GM18505 (cell line): ENCODE measurements around the gene PIP4K2A.

Source experiments
- ATAC-seq: cut with Tn5 transposase; IDR thresholded peaks from one replicate; pipeline ENCODE4 v1.9.1; 2021; ENCODE audit not compliant: unreplicated experiment
- POLR2A ChIP-seq: IDR thresholded peaks from 4 replicates; pipeline ENCODE4 v1.6.1; 2011; ENCODE audit warnings: borderline replicate concordance; ENCODE audit not compliant: insufficient read depth, insufficient read length; ENCODE audit errors: extremely low read depth

The PIP4K2A gene

GRCh38 chr10:22679608-22680007 is 34.8 kb downstream of the PIP4K2A start:
- ATAC-seq = no peak
- TF ChIP-seq POLR2A = no peak

GRCh38 chr10:22677333-22677732 is 37.0 kb downstream of the PIP4K2A start:
- TF ChIP-seq POLR2A = no peak
- ATAC-seq = no peak

GRCh38 chr10:22676435-22676834 is 37.9 kb downstream of the PIP4K2A start:
- ATAC-seq = no peak

GRCh38 chr10:22674573-22674930 is 39.8 kb downstream of the PIP4K2A start:
- no peak for ATAC-seq
- no peak for TF ChIP-seq POLR2A

More at GRCh38 chr10:22676435-22676834, 37.9 kb downstream of the PIP4K2A start:
- TF ChIP-seq POLR2A = no peak

GRCh38 chr10:22673785-22674572 is 40.4 kb downstream of the PIP4K2A start:
- no peak for TF ChIP-seq POLR2A
- ATAC-seq = no peak

GRCh38 chr10:22673091-22673392 is 41.3 kb downstream of the PIP4K2A start:
- no peak for ATAC-seq
- no peak for TF ChIP-seq POLR2A

- ATAC-seq = no peak
- no peak for TF ChIP-seq POLR2A
Measured at GRCh38 chr10:22672319-22673090, 41.9 kb downstream of the PIP4K2A start.

- no peak for TF ChIP-seq POLR2A
- no peak for ATAC-seq
Measured at GRCh38 chr10:22670788-22671187, 43.6 kb downstream of the PIP4K2A start.

- ATAC-seq = no peak
- TF ChIP-seq POLR2A = no peak
Measured at GRCh38 chr10:22669163-22669711, 45.1 kb downstream of the PIP4K2A start.

- no peak for TF ChIP-seq POLR2A
- no peak for ATAC-seq
Measured at GRCh38 chr10:22667093-22667480, 47.3 kb downstream of the PIP4K2A start.

GRCh38 chr10:22666287-22667092 is 47.9 kb downstream of the PIP4K2A start:
- no peak for TF ChIP-seq POLR2A
- peak; percentile 84 for ATAC-seq

GRCh38 chr10:22665329-22665728 is 49.0 kb downstream of the PIP4K2A start:
- no peak for TF ChIP-seq POLR2A
- ATAC-seq = no peak

GRCh38 chr10:22662733-22663330 is 51.5 kb downstream of the PIP4K2A start:
- TF ChIP-seq POLR2A = no peak
- no peak for ATAC-seq
